Duodenal mucosa (tissue), 2 donors: Measurements from ENCODE around the gene CDKN1A.

Source experiments
- H3K27ac ChIP-seq: one replicate; pipeline ENCODE4 v1.7.0; 2013; ENCODE audit warnings: low read depth, low read length
- H3K27me3 ChIP-seq, 2 donors: one replicate each; pipeline ENCODE4 v1.7.0; 2013; ENCODE audit warnings: low read length in 2 of 2, control low read depth in 1 of 2; ENCODE audit not compliant: insufficient read depth in 2 of 2, control insufficient read depth in 1 of 2
- H3K36me3 ChIP-seq, 2 donors: one replicate each; pipeline ENCODE4 v1.7.0; 2013; ENCODE audit warnings: low read length in 2 of 2, control low read depth in 1 of 2; ENCODE audit not compliant: insufficient read depth in 2 of 2, control insufficient read depth in 1 of 2
- H3K4me1 ChIP-seq, 2 donors: one replicate each; pipeline ENCODE4 v1.7.0; 2013; ENCODE audit warnings: low read length in 2 of 2, control low read depth in 1 of 2; ENCODE audit not compliant: insufficient read depth in 2 of 2, control insufficient read depth in 1 of 2
- H3K4me3 ChIP-seq, 2 donors: one replicate each; pipeline ENCODE4 v1.7.0; 2013; ENCODE audit warnings: low read length in 2 of 2, low read depth in 1 of 2
- H3K9ac ChIP-seq, 2 donors: one replicate each; pipeline ENCODE4 v1.7.0; 2013; ENCODE audit warnings: low read length in 2 of 2, low read depth in 1 of 2
- H3K9me3 ChIP-seq, 2 donors: one replicate each; pipeline ENCODE4 v1.7.0; 2013; ENCODE audit warnings: low read length in 2 of 2, control low read depth in 1 of 2; ENCODE audit not compliant: control insufficient read depth in 1 of 2

The CDKN1A gene

GRCh38 chr6:36678488-36679042 lies at the start of gene CDKN1A:
Gene CDKN1A (plus strand): TSS chr6:36678714. CDS start chr6:36684102, 5,388 bp downstream.
- Histone ChIP-seq H3K4me1 (peaks cover 46 to 48% of the 10 kb centered on the region in 2 donors), H3K4me3 (peak within 1 kb of the TSS; percentile 66 to 95), H3K9ac (peak within 1 kb of the TSS; percentile 65 to 96), H3K9me3 (no peaks in the 10 kb centered on the region), H3K36me3 (peaks cover under 1 to 5% of the 10 kb centered on the region in 2 donors), H3K27ac (peak within 1 kb of the TSS; percentile 98), H3K27me3 (no peaks in the 10 kb centered on the region)

DNA sequence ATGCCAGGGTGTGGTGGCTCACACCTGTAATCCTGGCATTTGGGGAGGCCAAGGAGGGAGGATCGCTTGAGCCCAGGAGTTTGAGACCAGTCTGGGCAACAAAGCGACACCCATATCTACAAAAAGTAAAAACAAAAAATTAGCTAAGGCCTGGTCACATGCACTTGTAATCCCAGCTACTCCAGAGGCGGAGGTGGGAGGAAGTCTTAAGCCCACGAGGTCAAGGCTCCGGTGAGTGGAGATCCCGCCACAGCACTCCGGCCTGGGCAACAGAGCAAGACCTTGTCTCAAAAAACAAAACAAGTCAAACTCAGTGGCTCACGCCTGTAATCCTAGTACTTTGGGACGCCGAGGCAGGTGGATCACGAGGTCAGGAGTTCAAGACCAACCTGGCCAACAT lies 48.7 kb upstream of the CDKN1A start:
- Histone ChIP-seq H3K27ac (peak overlapping the region; percentile 30), H3K4me1 (peaks cover 29% of the 10 kb centered on the region in 2 donors), H3K9me3 (no peaks in the 10 kb centered on the region)

GRCh38 chr6:36631326-36632011 lies 47.0 kb upstream of the CDKN1A start:
- Histone ChIP-seq H3K27ac (no peak overlapping the region), H3K4me3 (no peak overlapping the region), H3K27me3 (no peaks in the 10 kb centered on the region), H3K36me3 (no peaks in the 10 kb centered on the region), H3K4me1 (peaks cover 24 to 28% of the 10 kb centered on the region in 2 donors), H3K9me3 (no peaks in the 10 kb centered on the region), H3K9ac (no peak overlapping the region)

More for the DNA sequence above, 48.7 kb upstream of the CDKN1A start:
- H3K4me3 ChIP-seq: no peak overlapping the region
- H3K27me3 ChIP-seq: no peaks in the 10 kb centered on the region
- H3K36me3 ChIP-seq: no peaks in the 10 kb centered on the region
- no peak overlapping the region for H3K9ac ChIP-seq

DNA sequence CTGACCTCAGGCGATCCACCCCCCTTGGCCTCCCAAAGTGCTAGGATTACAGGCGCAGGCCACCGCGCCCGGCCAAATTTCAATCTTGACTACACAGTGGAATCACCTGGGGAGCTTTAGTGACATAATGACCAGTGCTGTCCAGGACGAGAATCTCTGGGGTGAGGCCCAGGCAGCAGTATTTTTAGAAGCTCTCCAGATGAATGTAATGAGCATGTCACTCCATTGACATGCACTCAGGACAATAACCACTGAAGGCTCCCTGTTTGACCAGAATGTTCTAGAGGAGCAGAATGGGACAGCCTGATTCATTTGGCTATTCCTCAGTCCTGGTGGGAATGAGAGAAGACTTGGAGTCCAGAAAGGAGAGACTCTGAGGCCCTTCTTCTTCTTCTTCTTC lies 45.1 kb upstream of the CDKN1A start:
- Histone ChIP-seq H3K27ac (no peak overlapping the region), H3K9me3 (no peaks in the 10 kb centered on the region), H3K9ac (no peak overlapping the region), H3K36me3 (no peaks in the 10 kb centered on the region), H3K4me1 (peaks cover 16 to 21% of the 10 kb centered on the region in 2 donors), H3K27me3 (no peaks in the 10 kb centered on the region), H3K4me3 (no peak overlapping the region)

DNA sequence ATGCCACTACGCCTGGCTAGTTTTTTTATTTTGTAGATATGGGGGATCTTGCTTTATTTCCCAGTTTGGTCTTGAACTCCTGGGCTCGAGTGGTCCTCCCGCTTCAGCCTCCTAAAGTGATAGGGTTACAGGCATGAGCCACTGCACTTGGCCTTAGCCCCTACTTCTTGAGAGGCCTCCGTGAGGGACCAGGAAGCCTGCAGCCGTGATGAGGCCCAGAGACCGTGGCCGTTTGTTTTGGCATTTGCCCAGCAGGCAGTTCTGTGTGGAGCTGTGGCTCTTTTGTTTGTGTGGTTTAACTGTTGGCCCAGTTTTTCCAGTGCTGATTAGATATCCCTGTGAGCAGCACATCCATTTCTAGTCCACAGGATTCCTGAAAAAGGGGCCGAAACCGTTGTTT lies 44.6 kb upstream of the CDKN1A start:
- Histone ChIP-seq H3K9ac (no peak overlapping the region), H3K27me3 (no peaks in the 10 kb centered on the region), H3K36me3 (no peaks in the 10 kb centered on the region), H3K4me1 (peaks cover 16 to 20% of the 10 kb centered on the region in 2 donors), H3K27ac (no peak overlapping the region), H3K4me3 (no peak overlapping the region), H3K9me3 (no peaks in the 10 kb centered on the region)

- Histone ChIP-seq H3K4me1 (peaks cover 11 to 15% of the 10 kb centered on the region in 2 donors), H3K36me3 (no peaks in the 10 kb centered on the region), H3K9ac (no peak overlapping the region), H3K4me3 (no peak overlapping the region), H3K27me3 (no peaks in the 10 kb centered on the region), H3K9me3 (no peaks in the 10 kb centered on the region), H3K27ac (no peak overlapping the region)
Observed at GRCh38 chr6:36634317-36635108, 44.0 kb upstream of the CDKN1A start.

DNA sequence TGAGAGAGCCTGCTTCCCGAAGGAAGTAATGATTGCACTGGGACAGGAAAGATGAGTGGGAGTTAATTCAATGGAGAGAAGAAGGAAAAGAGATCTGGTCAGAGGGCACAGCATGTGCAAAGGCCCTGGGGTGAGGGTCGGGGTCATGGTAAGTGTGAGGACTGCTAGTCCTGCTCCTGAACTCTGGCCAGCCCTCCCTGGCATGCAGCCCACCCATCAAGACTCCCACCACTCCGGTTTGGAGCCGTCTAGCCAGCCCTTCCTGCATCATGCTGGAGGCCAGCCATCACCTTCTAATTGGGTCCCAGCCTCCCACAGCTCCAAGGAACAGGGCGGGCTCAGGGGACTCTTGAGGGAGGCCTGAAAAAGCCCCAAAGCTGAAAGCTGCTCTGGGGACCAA lies 42.2 kb upstream of the CDKN1A start:
- Histone ChIP-seq H3K4me3 (no peak overlapping the region), H3K27ac (no peak overlapping the region), H3K4me1 (peaks cover 14 to 17% of the 10 kb centered on the region in 2 donors), H3K9ac (no peak overlapping the region), H3K9me3 (no peaks in the 10 kb centered on the region), H3K36me3 (no peaks in the 10 kb centered on the region), H3K27me3 (no peaks in the 10 kb centered on the region)

DNA sequence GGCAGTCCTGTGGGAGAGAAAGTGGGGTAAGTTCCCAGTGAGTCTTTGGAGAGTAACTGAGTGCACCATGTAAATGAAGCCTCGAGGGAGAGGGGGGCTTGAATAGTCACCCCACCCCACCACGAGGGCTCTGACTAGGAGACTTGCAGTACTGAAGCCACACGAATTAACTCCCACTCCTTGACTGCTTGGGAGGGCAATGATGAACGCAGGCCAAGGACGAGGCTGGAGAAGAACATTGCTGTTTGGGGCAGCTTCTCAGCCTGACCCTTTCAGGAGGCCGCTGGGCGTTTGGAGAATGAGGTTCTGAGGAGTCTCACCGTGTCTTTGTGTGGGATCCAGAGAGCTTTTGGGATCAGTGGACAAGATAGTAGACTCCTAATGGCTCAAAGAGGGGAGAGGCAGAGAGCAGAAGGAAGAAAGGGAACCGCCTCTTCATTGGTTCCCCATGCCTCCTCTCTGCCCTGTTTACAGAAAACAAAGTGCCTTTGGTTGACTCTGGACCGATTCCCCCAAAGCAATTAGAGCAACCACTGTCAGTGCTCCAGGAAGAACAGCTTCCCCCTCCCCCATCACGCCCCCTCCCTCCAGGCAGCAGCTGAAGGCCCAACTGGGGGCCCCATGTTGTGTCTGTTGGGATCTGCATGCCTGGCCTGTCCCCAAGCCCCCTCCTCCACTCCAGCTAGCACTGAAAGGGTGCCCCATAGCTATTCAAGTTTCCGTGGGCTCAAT lies 41.7 kb upstream of the CDKN1A start:
- Histone ChIP-seq H3K9me3 (no peaks in the 10 kb centered on the region), H3K36me3 (no peaks in the 10 kb centered on the region), H3K4me1 (peaks cover 16 to 23% of the 10 kb centered on the region in 2 donors), H3K9ac (no peak overlapping the region), H3K4me3 (no peak overlapping the region), H3K27ac (no peak overlapping the region), H3K27me3 (no peaks in the 10 kb centered on the region)

DNA sequence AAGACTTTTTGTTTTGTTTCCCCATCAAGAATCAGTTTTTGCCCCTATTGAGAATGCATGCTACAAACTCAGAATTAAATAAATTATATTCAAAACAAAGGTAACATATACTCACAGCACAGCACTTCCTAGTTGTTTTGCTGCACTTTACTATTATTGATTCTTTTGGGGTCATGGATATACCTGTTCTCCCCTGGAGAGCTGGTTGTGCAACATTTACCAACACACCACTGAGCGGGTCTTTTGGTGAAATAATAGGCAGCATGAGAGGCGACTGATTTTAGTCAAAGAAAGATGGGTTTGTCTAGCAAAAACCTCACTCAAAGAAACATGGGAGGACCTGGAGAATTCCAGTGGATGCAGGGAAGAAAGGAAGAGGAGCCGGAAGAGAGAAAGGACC lies 39.9 kb upstream of the CDKN1A start:
- H3K4me1 ChIP-seq: peaks cover 28 to 34% of the 10 kb centered on the region in 2 donors
- no peaks in the 10 kb centered on the region for H3K9me3 ChIP-seq
- no peak overlapping the region for H3K27ac ChIP-seq
- H3K36me3 ChIP-seq: no peaks in the 10 kb centered on the region
- no peak overlapping the region for H3K9ac ChIP-seq
- no peak overlapping the region for H3K4me3 ChIP-seq
- H3K27me3 ChIP-seq: no peaks in the 10 kb centered on the region
